ENCODE measurements around the gene GNG13.
"Not testable (repeated sequence)": the region's sequence is repeated elsewhere in the genome, so short reads cannot be mapped to it uniquely, and the experiment has no call there.

GNG13 gene

DNA sequence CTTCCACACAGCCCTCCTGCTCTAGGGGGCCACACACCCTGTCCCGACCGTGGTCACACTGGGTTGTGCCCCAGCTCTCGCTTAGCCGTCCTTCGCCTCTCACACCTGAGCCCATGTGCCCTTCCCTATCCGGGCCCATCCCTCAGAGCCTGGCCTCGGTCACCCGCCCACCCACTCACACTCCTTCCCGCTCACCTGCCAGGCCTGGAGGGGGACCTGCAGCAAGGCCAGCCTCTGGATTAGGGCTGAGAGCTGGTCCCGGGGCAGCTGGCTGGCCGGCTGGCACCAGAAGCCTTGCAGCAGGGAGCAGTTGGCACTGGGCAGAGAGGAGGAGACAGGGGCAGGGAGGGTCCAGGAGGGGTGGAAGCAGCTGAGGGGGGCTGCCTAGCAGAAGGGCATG is 22.1 kb downstream of the GNG13 start:
- no peak for DNase-seq (ENCODE audit: low read depth in 2 of 2)

DNA sequence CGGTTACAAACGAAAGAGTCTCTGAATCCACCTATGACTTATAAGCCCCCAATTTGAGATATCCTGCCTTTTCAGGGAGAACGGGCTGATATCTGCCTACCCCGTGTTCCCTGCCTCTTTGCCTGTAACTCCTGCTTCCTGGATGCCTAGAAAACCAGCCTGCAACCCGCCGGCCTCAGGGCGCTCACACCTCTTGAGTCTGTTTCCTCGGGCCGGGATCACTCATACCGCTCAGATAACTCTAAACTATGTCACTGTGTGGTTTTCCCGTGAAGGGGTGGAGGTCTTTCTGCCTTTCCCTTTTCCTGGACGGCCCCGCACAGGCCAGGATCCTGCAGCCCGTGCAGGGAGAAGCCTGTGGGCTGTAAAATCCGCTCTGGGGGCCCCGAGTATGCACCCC is 22.7 kb downstream of the GNG13 start:
- no peak for DNase-seq (ENCODE audit: low read depth in 2 of 2)

DNA sequence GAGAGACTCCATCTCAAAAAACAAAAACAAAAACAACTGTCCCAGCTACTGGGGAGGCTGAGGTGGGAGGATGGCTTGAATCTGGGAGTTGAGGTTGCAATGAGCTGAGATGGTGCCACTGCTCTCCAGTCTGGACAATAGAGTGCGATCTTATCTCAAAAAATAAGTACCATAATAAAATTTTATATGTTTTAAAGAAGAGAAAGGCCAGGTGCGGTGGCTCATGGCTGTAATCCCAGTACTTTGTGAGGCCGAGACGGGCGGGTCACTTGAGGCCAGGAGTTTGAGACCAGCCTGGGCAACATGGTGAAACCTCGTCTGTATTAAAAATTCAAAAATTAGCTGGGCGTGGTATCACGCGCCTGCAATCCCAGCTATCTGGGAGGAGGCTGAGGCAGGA is 23.7 kb downstream of the GNG13 start:
- DNase-seq (ENCODE audit: low read depth in 2 of 2), result no peak

DNA sequence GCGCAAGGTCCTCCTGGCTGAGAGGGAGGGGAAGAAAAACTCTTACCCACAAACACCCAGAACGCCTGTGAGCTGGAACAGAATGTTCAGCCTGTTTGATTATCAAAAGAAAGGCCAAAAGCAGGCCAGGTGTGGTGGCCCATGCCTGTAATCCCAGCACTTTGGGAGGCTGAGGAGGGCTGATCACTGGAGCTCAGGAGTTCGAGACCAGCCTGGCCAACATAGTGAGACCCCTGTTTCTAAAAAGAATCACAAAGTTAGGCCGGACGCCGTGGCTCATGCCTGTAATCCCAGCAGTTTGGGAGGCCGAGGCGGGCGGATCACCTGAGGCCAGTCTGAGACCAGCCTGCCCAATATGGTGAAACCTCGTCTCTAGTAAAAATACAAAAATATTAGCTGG is 24.2 kb downstream of the GNG13 start:
- not testable (repeated sequence) for DNase-seq (ENCODE audit: low read depth in 2 of 2)

DNA sequence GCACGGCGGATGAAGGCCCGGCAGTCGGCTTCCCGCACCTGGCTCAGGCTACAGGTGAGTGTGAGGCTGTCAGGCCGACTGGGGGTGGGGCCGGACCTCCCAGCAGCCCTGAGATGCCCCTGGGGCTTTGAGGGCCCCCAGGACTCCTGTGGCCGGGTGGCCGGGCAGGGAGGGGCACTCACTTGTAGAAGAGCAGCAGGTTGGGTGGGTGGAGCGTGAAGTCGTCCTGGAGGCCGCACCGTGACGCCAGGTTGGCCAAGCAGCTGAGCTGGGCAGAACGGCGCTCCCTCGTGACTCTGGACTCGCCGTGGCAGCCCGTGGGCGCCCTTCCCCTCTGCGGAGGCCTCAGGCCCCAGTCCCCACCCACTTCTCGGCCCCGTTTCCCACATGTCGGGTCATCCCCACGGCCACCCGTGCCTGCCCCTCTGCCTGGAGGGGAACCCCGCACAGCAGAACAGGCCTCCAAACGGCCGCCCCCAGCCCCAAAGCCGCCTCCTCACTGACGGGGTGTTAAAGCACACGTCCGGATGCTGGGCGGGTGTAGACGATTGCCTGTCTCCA is 25.2 kb downstream of the GNG13 start:
- DNase-seq (ENCODE audit: low read depth in 2 of 2), result no peak

DNA sequence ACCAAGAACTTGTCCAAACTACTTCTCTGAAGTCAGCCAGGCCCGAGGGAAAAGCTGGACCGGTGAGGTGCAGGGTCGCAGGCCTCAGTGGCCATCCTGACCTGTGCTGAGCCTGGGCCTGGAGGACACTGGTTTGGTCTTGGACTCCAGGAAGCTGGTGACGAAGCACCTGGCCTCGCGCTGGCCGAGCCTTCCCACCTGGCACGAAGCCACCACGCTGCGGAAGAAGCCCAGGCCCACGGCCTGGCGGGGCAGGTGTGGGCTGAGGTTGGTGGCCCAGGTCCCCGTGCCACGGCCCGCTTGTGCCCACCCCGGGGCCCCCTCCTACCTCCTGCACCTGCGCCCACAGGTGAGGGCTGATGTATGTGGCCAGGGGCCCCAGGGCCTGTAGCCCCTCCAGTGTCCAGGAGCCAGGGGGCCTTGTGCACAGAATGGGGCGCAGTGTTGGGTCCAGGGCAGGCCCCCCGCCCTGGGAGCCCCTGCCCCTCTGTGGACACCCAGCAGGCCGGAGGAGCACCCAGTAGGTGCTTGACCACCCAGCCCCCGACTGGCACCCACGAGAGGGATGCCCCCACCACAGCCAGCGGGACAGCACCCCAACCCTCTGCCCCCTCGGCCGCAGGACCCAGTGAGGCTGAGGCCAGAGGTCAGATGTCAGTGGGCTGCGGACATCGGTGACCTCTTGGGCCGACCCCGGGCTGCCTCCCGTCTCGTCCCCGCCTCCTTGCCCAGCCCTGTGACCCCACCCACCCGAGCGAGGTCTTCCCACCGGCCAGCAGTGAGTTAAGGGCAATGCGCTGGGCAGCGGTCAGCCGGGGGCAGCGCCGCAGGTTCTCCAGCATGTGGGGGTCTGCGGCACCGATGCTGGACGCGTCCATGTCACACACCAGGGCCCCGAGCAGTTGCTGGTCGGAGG is 26.2 kb downstream of the GNG13 start:
- no peak for DNase-seq (ENCODE audit: low read depth in 2 of 2)

DNA sequence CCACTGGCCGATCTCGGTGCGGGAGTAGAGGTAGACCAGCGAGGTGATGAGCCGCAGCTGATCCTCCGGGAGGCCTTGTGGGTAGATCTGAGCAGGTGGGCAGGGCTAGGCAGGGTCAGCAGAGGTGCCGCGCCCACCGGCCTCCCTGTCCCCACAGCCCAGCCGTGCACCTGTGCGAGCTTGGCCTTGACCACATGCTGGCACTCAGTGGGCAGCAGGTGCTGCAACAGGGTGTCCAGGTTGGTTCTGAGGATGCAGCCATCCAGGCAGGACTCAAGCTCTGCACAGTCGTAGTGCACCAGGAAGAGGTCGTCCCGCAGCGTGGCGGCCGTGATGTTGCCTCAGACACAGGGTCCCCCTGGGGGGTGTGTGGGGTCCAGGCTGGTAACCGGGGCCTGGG is 27.6 kb downstream of the GNG13 start:
- no peak for DNase-seq (ENCODE audit: low read depth in 2 of 2)

DNA sequence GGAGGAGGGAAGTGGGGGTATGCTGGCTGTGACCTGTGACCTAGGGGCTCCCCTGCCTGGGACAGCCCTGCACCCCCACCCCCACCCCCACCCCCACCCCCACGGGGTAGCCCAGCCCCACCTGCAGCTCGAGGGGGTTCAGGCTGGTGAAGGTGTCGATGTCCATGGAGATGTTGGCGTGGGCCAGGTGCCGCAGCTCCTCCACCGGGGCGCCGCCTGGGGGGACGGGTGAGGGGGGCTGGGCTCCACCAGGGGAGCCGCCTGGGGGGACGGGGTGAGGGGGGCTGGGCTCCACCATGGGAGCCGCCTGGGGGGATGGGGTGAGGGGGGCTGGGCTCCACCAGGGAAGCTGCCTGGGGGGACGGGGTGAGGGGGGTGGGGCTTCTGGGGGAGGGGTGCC is 30.1 kb downstream of the GNG13 start:
- DNase-seq (ENCODE audit: low read depth in 2 of 2), result no peak

DNA sequence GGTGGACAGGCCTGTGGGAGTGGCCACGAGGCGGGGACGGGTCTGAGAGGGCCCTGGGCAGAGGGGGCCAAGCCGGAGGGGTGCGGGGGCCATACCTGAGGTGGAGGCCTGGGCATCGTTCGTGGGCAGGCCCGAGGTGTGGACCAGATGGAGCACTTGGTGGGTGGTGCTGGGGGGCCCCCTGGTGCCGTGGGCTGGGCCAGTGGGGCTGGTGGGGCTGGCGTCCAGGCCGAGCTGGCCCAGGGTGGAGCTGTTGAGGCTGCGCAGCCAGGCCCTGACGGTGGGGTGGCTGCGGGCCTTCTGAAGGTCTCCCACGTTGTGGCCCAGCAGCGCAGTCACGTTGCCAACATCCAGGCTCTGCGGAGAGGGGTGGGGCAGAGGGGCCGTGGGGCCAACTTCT is 30.6 kb downstream of the GNG13 start:
- no peak for DNase-seq (ENCODE audit: low read depth in 2 of 2)

DNA sequence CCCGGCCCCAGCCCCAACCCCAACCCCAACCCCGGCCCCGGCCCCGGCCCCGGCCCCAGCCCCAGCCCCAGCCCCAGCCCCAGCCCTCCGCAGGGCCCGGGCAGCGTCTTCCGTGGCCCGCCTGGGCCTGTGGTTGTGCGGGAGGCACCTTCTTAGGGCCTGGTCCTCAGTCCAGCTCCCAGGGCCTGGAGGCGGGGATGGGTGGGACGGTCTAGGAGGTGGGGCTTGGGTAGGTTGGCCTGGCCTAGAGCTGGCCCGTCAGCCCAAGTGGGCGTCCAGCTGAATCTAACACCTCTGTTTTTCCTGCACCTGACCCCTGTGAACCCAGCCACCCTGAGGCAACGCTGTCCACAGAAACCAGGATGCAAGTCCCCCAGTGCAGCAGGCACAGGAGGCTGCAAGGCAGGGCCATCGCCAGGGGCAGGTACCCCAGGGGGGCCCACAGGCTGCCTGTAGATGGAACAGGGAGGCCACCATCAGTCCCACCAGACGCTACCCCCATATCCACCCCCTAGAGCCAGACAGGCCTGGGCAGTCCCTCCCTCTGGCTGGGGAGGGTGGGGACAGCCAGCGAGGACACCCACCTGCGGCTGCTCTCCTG is 31.2 kb downstream of the GNG13 start:
- no peak for DNase-seq (ENCODE audit: low read depth in 2 of 2)

DNA sequence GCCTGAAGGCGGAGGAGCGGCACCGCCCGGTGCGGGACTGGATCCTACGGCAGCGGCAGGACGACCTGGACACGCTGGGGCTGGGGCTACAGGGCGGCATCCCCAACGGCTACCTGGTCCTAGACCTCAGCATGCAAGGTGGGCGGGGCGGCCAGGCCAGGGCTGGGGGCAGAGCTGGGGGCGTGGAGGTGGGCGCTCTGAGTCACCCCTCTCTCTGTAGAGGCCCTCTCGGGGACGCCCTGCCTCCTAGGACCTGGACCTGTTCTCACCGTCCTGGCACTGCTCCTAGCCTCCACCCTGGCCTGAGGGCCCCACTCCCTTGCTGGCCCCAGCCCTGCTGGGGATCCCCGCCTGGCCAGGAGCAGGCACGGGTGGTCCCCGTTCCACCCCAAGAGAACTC is 32.1 kb downstream of the GNG13 start:
- DNase-seq (ENCODE audit: low read depth in 2 of 2), result no peak

DNA sequence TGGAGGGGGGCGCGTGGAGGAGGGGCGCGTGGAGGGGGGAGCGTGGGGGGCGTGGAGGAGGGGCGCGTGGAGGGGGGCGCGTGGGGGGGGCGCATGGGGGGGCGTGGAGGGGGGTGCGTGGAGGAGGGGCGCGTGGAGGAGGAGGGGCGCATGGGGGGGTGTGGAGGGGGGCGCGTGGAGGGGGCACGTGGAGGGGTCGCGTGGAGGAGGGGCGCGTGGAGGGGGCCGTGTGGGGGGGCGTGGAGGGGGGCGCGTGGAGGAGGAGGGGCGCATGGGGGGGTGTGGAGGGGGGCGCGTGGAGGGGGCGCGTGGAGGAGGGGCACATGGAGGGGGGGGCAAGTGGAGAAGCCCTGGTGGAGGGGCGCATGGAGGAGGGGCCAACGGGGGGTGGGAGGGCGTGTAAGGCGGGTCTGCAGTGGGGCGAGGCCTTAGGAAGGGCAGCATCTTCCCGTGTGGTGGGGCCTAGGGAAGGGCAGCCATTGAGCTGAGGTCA is 32.7 kb downstream of the GNG13 start:
- DNase-seq (ENCODE audit: low read depth in 2 of 2), result no peak

DNA sequence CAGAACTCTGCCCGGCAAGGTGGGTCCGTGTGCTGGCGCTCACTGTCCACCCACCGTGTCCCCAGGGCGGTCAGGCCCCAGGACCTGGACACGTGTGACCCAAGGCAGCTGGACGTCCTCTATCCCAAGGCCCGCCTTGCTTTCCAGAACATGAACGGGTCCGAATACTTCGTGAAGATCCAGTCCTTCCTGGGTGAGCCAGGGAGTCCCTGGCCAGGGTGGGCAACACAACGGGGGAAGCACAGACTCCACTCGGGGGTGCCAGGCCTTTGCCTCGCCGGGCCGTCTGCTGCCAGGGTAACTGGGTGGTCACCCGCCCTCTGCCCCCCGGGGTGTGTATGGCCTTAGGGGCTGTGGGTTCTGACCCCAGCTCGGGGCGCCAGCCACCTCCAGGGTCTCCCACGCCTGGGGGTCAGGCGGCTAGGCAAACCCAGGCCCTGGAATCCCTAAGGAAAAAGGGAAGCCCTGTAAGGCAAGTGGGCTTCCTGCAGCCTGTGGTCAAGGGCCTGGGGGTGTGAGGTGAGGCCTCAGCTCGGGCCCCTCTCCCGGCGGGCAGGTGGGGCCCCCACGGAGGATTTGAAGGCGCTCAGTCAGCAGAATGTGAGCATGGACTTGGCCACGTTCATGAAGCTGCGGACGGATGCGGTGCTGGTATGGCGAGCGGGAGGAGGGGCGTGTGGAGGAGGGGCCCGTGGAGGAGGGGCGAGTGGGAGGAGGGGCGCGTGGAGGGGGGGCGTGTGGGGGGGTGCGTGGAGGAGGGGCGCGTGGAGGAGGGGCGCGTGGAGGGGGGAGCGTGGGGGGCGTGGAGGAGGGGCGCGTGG is 33.5 kb downstream of the GNG13 start:
- DNase-seq (ENCODE audit: low read depth in 2 of 2), result no peak

DNA sequence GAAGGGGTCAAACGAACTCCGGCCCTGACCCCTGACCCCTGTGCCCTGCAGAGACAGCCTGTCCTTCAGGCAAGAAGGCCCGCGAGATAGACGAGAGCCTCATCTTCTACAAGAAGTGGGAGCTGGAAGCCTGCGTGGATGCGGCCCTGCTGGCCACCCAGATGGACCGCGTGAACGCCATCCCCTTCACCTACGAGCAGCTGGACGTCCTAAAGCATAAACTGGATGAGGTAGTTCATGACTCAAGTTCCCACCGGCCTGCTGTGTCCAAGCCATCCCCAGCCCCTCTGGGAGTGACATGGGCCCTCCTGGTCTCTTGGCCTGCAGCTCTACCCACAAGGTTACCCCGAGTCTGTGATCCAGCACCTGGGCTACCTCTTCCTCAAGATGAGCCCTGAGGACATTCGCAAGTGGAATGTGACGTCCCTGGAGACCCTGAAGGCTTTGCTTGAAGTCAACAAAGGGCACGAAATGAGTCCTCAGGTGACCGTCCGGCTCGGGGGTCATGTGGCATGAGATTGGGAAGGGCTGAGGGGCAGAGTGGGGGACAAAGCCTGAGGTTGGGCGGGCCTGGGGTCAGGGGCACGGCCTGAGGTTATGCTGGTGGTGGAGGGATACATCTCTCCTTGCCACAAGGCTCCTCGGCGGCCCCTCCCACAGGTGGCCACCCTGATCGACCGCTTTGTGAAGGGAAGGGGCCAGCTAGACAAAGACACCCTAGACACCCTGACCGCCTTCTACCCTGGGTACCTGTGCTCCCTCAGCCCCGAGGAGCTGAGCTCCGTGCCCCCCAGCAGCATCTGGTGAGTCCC is 34.3 kb downstream of the GNG13 start:
- DNase-seq (ENCODE audit: low read depth in 2 of 2), result no peak

DNA sequence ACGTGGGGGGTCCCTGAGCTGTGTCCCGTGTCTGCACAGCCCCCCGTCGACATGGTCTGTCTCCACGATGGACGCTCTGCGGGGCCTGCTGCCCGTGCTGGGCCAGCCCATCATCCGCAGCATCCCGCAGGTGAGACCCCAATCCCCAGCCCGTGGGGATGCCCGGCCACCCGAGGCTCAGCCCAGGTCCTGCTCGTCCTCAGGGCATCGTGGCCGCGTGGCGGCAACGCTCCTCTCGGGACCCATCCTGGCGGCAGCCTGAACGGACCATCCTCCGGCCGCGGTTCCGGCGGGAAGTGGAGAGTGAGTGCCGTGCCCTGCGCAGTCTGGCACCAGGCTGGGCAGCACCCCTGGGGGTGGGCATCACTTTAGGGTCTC is 35.1 kb downstream of the GNG13 start:
- DNase-seq (ENCODE audit: low read depth in 2 of 2), result no peak

DNA sequence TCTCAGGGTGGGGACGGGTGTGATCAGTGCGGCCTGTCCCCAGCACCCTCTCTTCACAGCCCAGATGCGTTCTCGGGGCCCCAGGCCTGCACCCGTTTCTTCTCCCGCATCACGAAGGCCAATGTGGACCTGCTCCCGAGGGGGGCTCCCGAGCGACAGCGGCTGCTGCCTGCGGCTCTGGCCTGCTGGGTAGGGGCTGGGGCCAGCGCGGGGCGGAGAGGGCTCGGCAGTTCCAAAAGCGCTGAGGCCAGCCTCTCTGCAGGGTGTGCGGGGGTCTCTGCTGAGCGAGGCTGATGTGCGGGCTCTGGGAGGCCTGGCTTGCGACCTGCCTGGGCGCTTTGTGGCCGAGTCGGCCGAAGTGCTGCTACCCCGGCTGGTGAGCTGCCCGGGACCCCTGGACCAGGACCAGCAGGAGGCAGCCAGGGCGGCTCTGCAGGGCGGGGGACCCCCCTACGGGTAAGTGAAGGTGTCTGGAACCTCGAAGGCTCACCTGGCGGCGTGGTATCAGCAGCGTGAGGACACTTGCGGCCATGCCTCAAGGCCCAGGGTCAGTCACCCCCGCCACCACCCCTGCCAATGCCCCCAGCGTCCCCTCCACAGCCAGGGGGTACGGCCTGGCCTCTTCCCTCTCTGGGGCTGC is 35.6 kb downstream of the GNG13 start:
- no peak for DNase-seq (ENCODE audit: low read depth in 2 of 2)

DNA sequence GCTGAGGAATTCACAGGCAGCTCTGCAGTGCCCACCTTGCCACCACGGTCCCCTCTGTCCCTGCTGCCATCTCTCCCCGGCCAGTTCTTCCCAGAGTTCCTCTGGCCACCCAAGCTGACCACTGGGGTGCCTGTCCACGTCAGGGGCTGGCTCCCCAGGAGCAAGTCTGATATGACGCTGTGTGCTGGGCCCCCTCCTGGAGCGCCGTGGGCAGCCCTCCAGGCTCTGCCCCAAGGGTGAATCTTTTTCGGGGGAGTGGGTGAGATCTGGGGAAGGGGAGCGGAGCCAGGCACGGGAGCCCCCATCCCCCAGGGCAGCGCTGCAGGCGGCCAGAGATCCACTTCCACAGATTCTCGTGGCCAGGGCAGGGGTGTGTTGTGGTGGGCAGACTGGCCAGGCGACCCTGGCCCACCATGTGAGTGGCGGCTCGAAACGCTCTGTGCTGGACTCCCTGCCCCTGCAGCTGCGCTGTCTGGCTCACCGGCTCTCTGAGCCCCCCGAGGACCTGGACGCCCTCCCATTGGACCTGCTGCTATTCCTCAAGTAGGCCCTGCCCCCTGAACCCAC is 36.3 kb downstream of the GNG13 start:
- DNase-seq (ENCODE audit: low read depth in 2 of 2), result no peak

DNA sequence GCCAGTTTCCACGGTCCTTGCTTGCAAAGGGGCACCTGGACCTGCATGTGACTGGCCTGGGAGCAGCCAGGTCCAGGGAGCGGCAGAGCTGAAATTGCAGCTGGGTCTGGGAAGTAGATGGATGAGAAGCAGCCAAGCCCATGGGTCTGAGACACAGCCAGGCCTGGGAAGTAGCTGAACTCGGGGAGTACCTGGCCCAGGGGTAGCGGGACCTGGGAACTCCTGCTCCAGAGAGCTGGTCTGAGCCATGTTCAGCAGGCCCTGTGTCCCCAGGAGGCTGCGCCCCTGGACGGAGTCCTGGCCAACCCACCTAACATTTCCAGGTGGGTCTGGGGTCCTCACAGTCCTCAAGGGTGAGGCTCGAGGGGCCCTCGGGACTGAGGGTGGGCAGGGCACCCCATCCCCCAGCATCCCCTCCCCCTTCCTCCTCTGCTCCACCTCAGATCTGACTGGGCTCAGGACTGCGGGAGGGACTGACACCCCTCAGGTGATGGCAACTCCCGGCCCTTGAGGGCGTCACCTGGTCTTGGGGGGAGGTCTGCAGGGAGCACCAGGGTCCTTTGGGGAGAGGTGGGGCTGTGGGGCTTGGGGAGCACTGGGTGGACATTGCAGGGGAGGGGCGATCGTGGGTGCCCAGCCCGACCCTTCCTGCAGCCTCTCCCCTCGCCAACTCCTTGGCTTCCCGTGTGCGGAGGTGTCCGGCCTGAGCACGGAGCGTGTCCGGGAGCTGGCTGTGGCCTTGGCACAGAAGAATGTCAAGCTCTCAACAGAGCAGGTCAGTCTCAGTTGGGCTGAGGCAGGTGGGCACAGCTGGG is 37.0 kb downstream of the GNG13 start:
- DNase-seq (ENCODE audit: low read depth in 2 of 2), result no peak

DNA sequence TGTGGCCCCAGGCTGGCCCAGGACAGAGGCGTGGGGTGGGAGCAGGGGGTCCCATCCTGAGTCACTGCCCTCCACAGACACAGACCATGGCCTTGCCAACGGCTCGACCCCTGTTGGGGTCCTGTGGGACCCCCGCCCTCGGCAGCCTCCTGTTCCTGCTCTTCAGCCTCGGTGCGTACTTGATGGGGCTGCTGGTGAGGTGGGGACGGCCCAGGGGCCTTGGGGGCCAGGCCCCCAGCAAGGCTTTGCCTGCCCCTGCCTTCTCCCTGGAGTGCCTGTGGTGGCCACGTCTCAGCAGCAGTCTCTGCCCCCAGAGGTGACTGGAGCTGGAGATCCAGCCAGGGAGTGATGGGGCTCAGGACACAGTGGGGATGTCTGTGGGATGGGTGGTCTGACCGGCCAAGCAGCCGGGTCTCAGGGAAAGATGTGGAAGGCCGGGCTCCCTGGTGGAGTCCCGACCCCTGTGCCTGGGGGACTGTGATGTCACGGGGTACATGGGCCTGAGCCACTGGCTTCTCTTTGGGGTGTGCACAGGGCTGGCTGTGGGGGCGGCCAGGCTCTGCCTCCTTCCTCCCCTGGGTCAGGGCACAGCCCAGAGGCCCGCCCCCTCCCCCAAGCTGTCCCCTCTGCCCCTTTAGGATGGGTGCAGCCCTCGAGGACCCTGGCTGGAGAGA is 37.8 kb downstream of the GNG13 start:
- DNase-seq (ENCODE audit: low read depth in 2 of 2), result no peak

Measured in stimulated activated CD4-positive, alpha-beta T cell treated with anti-CD3 and anti-CD28 coated beads, Interleukin-15, amount 100 ng/mL, for 48 hours (primary cell).